GM23338 (cell line): ENCODE measurements around the gene CDH4. TPM values are rescaled to one million over a fixed set of nuclear protein-coding genes. Genes with fewer than 3 reads are reported as not detected.

ENCODE experiments used
- ATAC-seq: fragments of 200-7000 bp; cut with Tn5 transposase; 3 replicates; pipeline ENCODE4 v1.9.1; 2020
- DNase-seq: peaks from one replicate; pipeline ENCODE4 v3.0.0-alpha.2; 2015; ENCODE audit warnings: low spot score
- H2AFZ ChIP-seq: fragments of 200-600 bp; sonication (generic); 2 replicates; pipeline ENCODE4 v1.8.0; 2016; ENCODE audit warnings: antibody characterized with exemption, mild to moderate bottlenecking, moderate library complexity
- H3F3A ChIP-seq: fragments of 200-600 bp; sonication (generic); replicated peaks from 2 replicates; pipeline ENCODE4 v1.8.0; 2017; ENCODE audit warnings: antibody characterized with exemption, mixed run types, low read depth
- H3K27ac ChIP-seq: fragments of 200-600 bp; sonication (generic); 2 replicates; pipeline ENCODE4 v1.6.1; 2016; ENCODE audit warnings: low read depth
- H3K27me3 ChIP-seq: fragments of 200-600 bp; sonication (generic); 2 replicates; pipeline ENCODE4 v1.8.0; 2016; ENCODE audit warnings: mild to moderate bottlenecking, mixed run types, moderate library complexity; ENCODE audit not compliant: insufficient read depth
- H3K36me3 ChIP-seq: fragments of 200-600 bp; sonication (generic); 2 replicates; pipeline ENCODE4 v1.8.0; 2016; ENCODE audit warnings: mild to moderate bottlenecking; ENCODE audit not compliant: insufficient read depth
- H3K4me1 ChIP-seq: fragments of 200-600 bp; sonication (generic); 2 replicates; pipeline ENCODE4 v1.8.0; 2016; ENCODE audit warnings: mild to moderate bottlenecking, moderate library complexity; ENCODE audit not compliant: insufficient read depth
- H3K4me2 ChIP-seq: fragments of 200-600 bp; sonication (generic); 2 replicates; pipeline ENCODE4 v1.7.1; 2017; ENCODE audit warnings: mixed run types
- H3K4me3 ChIP-seq: fragments of 200-600 bp; sonication (generic); 2 replicates; pipeline ENCODE4 v1.6.1; 2016; ENCODE audit warnings: mixed run types
- H3K79me2 ChIP-seq: fragments of 200-600 bp; sonication (generic); replicated peaks from 2 replicates; pipeline ENCODE4 v1.8.0; 2017; ENCODE audit warnings: mild to moderate bottlenecking; ENCODE audit not compliant: insufficient read depth
- H3K9me2 ChIP-seq: fragments of 200-600 bp; sonication (generic); 2 replicates; pipeline ENCODE4 v1.8.0; 2017; ENCODE audit not compliant: insufficient read depth
- H4K20me1 ChIP-seq: fragments of 200-600 bp; sonication (generic); replicated peaks from 2 replicates; pipeline ENCODE4 v1.8.0; 2017; ENCODE audit warnings: mild to moderate bottlenecking; ENCODE audit not compliant: insufficient read depth
- H3K27ac Mint-ChIP-seq: 2 replicates; pipeline ENCODE4 v1.8.0; 2020; ENCODE audit warnings: inconsistent platforms, mild to moderate bottlenecking, moderate library complexity, mixed read lengths
- H3K27me3 Mint-ChIP-seq: 3 replicates; pipeline ENCODE4 v1.8.0; 2022; ENCODE audit warnings: low read depth, mild to moderate bottlenecking, moderate library complexity, mixed read lengths, inconsistent platforms; ENCODE audit not compliant: insufficient read depth, poor library complexity
- H3K36me3 Mint-ChIP-seq: 3 replicates; pipeline ENCODE4 v1.8.0; 2021; ENCODE audit warnings: low read depth, mild to moderate bottlenecking, inconsistent platforms, moderate library complexity, mixed read lengths
- H3K4me1 Mint-ChIP-seq: 3 replicates; pipeline ENCODE4 v1.8.0; 2020; ENCODE audit warnings: mild to moderate bottlenecking, inconsistent platforms, mixed read lengths
- H3K4me3 Mint-ChIP-seq: 3 replicates; pipeline ENCODE4 v1.8.0; 2021; ENCODE audit warnings: moderate library complexity, mild to moderate bottlenecking, inconsistent platforms, mixed read lengths
- H3K9me3 Mint-ChIP-seq: 3 replicates; pipeline ENCODE4 v1.8.0; 2020; ENCODE audit warnings: moderate library complexity, mild to moderate bottlenecking, inconsistent platforms, mixed read lengths
- CREB1 ChIP-seq: fragments of 250-450 bp; sonication (Bioruptor Pico); IDR thresholded peaks from 2 replicates; pipeline ENCODE4 v1.5.0; 2020; ENCODE audit warnings: low read depth, mild to moderate bottlenecking, moderate library complexity
- EZH2 ChIP-seq: fragments of 200-600 bp; sonication (generic); IDR thresholded peaks from one replicate; pipeline ENCODE4 v1.8.0; 2017; ENCODE audit warnings: antibody characterized with exemption, mild to moderate bottlenecking, low read depth; ENCODE audit not compliant: unreplicated experiment
- EZH2phosphoT487 ChIP-seq: fragments of 200-600 bp; sonication (generic); IDR thresholded peaks from one replicate; pipeline ENCODE4 v1.8.1; 2018; ENCODE audit warnings: antibody characterized with exemption; ENCODE audit not compliant: unreplicated experiment
- JUNB ChIP-seq: IDR thresholded peaks from one replicate; pipeline ENCODE4 v1.6.1; 2016; ENCODE audit warnings: antibody characterized with exemption; ENCODE audit not compliant: unreplicated experiment
- NANOG ChIP-seq: IDR thresholded peaks from 2 replicates; pipeline ENCODE4 v1.6.1; 2016; ENCODE audit warnings: antibody characterized with exemption, borderline replicate concordance
- POLR2AphosphoS5 ChIP-seq: IDR thresholded peaks from 2 replicates; pipeline ENCODE4 v1.6.1; 2016; ENCODE audit warnings: antibody characterized with exemption, low read depth
- STAT1 ChIP-seq: IDR thresholded peaks from one replicate; pipeline ENCODE4 v1.6.1; 2016; ENCODE audit warnings: antibody characterized with exemption; ENCODE audit not compliant: unreplicated experiment
- ZNF114 ChIP-seq: fragments of 250-450 bp; sonication (Bioruptor Pico); IDR thresholded peaks from 2 replicates; pipeline ENCODE4 v1.5.0; 2020; ENCODE audit warnings: mild to moderate bottlenecking, moderate library complexity
- ZNF331 ChIP-seq: fragments of 250-450 bp; sonication (Bioruptor Pico); IDR thresholded peaks from 2 replicates; pipeline ENCODE4 v1.5.0; 2020; ENCODE audit warnings: low read depth, mild to moderate bottlenecking, moderate library complexity
- polyA plus RNA-seq: library from polyadenylated mRNA; unstranded; fragments of >200 nt; fragmentation: Nextera tagmentation; extraction: Ambion mirVana; gene quantifications from 2 replicates; pipeline ENCODE4 v1.2.1, GENCODE V29; 2016
- total RNA-seq: library from RNA; depleted of rRNA; stranded (reverse); fragments of >200 nt; shearing (Covaris generic); gene quantifications from 2 replicates; pipeline ENCODE4 v1.2.3, GENCODE V29; 2014
- TF ChIP-seq, protein P1 (sequence below): IDR thresholded peaks from one replicate; pipeline ENCODE4 v1.6.1; 2018; ENCODE audit warnings: antibody characterized with exemption; ENCODE audit not compliant: unreplicated experiment
- TF ChIP-seq, protein P2 (sequence below): IDR thresholded peaks from 2 replicates; pipeline ENCODE4 v1.6.1; 2016; ENCODE audit warnings: antibody characterized with exemption
- TF ChIP-seq, protein P3 (sequence below), 2 experiments: fragments of 200-600 bp in 1 of 2; sonication (generic) in 1 of 2; conservative IDR thresholded peaks; 2 replicates each; pipeline versions ENCODE4 v1.5.1 to v1.6.1; 2016 to 2017; ENCODE audit warnings: antibody characterized with exemption in 2 of 2, low read depth in 2 of 2, mild to moderate bottlenecking in 2 of 2, moderate library complexity in 1 of 2

Gene CDH4
- total and polyA plus RNA-seq, 2 experiments from 2014 or later, result 1.2 to 4.2 TPM

DNA sequence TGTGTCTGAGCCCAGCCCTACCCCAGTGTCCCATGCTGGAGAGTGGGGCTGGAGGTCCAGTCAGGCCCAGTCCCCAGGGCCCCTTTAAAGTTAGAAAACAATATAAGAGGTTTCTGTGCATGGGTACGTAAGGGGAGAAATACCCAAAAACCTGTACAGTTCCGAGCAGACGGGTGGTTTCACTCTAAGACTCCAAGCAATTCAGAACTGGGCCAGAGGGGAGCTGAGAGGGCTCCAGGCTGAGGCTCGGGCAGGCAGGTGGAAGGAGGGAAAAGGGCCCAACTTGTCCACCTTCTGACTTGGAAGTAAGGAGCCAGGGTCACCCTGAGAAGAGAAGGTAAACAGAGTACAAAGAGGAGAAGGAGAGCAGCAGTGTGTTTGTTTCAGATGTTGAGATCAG, 296.0 kb downstream of the CDH4 start:
- H3K4me1 ChIP-seq, result no peaks in the 10 kb centered on the region
- no peaks in the 10 kb centered on the region for H3K79me2 ChIP-seq
- TF ChIP-seq ZNF114 (CRISPR knock-in tag) (no peak), CREB1 (CRISPR knock-in tag) (no peak), JUNB (no peak)
- TF ChIP-seq, protein P1, sequence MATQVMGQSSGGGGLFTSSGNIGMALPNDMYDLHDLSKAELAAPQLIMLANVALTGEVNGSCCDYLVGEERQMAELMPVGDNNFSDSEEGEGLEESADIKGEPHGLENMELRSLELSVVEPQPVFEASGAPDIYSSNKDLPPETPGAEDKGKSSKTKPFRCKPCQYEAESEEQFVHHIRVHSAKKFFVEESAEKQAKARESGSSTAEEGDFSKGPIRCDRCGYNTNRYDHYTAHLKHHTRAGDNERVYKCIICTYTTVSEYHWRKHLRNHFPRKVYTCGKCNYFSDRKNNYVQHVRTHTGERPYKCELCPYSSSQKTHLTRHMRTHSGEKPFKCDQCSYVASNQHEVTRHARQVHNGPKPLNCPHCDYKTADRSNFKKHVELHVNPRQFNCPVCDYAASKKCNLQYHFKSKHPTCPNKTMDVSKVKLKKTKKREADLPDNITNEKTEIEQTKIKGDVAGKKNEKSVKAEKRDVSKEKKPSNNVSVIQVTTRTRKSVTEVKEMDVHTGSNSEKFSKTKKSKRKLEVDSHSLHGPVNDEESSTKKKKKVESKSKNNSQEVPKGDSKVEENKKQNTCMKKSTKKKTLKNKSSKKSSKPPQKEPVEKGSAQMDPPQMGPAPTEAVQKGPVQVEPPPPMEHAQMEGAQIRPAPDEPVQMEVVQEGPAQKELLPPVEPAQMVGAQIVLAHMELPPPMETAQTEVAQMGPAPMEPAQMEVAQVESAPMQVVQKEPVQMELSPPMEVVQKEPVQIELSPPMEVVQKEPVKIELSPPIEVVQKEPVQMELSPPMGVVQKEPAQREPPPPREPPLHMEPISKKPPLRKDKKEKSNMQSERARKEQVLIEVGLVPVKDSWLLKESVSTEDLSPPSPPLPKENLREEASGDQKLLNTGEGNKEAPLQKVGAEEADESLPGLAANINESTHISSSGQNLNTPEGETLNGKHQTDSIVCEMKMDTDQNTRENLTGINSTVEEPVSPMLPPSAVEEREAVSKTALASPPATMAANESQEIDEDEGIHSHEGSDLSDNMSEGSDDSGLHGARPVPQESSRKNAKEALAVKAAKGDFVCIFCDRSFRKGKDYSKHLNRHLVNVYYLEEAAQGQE, result no peak
- TF ChIP-seq, protein P2, sequence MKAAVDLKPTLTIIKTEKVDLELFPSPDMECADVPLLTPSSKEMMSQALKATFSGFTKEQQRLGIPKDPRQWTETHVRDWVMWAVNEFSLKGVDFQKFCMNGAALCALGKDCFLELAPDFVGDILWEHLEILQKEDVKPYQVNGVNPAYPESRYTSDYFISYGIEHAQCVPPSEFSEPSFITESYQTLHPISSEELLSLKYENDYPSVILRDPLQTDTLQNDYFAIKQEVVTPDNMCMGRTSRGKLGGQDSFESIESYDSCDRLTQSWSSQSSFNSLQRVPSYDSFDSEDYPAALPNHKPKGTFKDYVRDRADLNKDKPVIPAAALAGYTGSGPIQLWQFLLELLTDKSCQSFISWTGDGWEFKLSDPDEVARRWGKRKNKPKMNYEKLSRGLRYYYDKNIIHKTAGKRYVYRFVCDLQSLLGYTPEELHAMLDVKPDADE, result no peak
- ATAC-seq (no peak), DNase-seq (no peak)
- H4K20me1 ChIP-seq, result no peaks in the 10 kb centered on the region
- no peaks in the 10 kb centered on the region for H3K27me3 ChIP-seq
- no peak overlapping the region for H2AFZ ChIP-seq
- no peak overlapping the region for H3K4me3 ChIP-seq
- Mint-ChIP-seq H3K9me3 (peaks cover 19% of the 10 kb centered on the region), H3K4me3 (no peak overlapping the region), H3K4me1 (no peaks in the 10 kb centered on the region), H3K36me3 (peaks cover 12% of the 10 kb centered on the region; the same call in 2 of the 3 replicates), H3K27me3 (peaks cover 9% of the 10 kb centered on the region), H3K27ac (no peak overlapping the region)
- H3K4me2 ChIP-seq, result no peak overlapping the region
- H3K9me2 ChIP-seq, result peaks cover 7% of the 10 kb centered on the region; the same call in 1 of the 2 replicates
- H3K27ac ChIP-seq, result no peak overlapping the region
- H3K36me3 ChIP-seq, result peaks cover 12% of the 10 kb centered on the region; the same call in 1 of the 2 replicates
- H3F3A ChIP-seq, result no peaks in the 10 kb centered on the region

DNA sequence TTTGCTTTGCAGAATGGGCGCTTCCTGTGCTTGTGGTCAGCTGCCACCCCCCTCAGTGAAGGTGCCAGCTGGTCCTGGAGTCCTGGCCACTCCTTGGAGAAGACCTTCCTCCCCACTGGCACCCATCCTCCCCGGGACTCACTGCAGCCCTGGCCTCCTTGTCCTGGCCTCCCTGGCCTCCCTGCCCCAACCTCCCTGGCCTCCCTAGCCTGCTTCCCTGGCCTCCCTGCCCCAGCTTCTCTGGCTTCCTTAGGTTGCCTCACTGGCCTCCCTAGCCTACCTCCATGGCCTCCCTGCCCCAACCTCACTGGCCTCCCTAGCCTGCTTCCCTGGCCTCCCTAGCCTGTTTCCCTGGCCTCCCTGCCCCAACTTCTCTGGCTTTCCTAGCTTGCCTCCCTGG, 297.8 kb downstream of the CDH4 start:
- Mint-ChIP-seq H3K27me3 (peaks cover 2% of the 10 kb centered on the region), H3K36me3 (peaks cover 12% of the 10 kb centered on the region; the same call in 2 of the 3 replicates), H3K4me1 (no peaks in the 10 kb centered on the region), H3K9me3 (peaks cover 19% of the 10 kb centered on the region), H3K27ac (no peak overlapping the region), H3K4me3 (no peak overlapping the region)
- H3K79me2 ChIP-seq, result no peaks in the 10 kb centered on the region
- no peak overlapping the region for H3K27ac ChIP-seq
- H4K20me1 ChIP-seq, result no peaks in the 10 kb centered on the region
- peaks cover 9% of the 10 kb centered on the region; the same call in 1 of the 2 replicates for H3K9me2 ChIP-seq
- H3K4me1 ChIP-seq, result no peaks in the 10 kb centered on the region
- no peaks in the 10 kb centered on the region for H3K27me3 ChIP-seq
- peaks cover 5% of the 10 kb centered on the region; the same call in 1 of the 2 replicates for H3F3A ChIP-seq
- no peak overlapping the region for H3K4me3 ChIP-seq
- no peak for ATAC-seq
- DNase-seq, result no peak
- H2AFZ ChIP-seq, result no peak overlapping the region
- H3K4me2 ChIP-seq, result no peak overlapping the region
- H3K36me3 ChIP-seq, result peaks cover 12% of the 10 kb centered on the region; the same call in 1 of the 2 replicates
- TF ChIP-seq, protein P1, result no peak
- TF ChIP-seq ZNF114 (CRISPR knock-in tag) (no peak), STAT1 (no peak), POLR2AphosphoS5 (no peak), NANOG (no peak), ZNF331 (CRISPR knock-in tag) (no peak), EZH2 (no peak), CREB1 (CRISPR knock-in tag) (no peak), JUNB (no peak), EZH2phosphoT487 (no peak)
- TF ChIP-seq, protein P3, sequence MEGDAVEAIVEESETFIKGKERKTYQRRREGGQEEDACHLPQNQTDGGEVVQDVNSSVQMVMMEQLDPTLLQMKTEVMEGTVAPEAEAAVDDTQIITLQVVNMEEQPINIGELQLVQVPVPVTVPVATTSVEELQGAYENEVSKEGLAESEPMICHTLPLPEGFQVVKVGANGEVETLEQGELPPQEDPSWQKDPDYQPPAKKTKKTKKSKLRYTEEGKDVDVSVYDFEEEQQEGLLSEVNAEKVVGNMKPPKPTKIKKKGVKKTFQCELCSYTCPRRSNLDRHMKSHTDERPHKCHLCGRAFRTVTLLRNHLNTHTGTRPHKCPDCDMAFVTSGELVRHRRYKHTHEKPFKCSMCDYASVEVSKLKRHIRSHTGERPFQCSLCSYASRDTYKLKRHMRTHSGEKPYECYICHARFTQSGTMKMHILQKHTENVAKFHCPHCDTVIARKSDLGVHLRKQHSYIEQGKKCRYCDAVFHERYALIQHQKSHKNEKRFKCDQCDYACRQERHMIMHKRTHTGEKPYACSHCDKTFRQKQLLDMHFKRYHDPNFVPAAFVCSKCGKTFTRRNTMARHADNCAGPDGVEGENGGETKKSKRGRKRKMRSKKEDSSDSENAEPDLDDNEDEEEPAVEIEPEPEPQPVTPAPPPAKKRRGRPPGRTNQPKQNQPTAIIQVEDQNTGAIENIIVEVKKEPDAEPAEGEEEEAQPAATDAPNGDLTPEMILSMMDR (conservative IDR thresholded peaks at IDR 0.05; ENCODE audit: low read depth in 2 of 2), result no peak
- TF ChIP-seq, protein P2, result no peak
